ENCODE data around the gene RAB27B.
A peak's percentile ranks its signal among the peaks of the same experiment; 100 is the strongest.

RAB27B gene, protein sequence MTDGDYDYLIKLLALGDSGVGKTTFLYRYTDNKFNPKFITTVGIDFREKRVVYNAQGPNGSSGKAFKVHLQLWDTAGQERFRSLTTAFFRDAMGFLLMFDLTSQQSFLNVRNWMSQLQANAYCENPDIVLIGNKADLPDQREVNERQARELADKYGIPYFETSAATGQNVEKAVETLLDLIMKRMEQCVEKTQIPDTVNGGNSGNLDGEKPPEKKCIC

DNA sequence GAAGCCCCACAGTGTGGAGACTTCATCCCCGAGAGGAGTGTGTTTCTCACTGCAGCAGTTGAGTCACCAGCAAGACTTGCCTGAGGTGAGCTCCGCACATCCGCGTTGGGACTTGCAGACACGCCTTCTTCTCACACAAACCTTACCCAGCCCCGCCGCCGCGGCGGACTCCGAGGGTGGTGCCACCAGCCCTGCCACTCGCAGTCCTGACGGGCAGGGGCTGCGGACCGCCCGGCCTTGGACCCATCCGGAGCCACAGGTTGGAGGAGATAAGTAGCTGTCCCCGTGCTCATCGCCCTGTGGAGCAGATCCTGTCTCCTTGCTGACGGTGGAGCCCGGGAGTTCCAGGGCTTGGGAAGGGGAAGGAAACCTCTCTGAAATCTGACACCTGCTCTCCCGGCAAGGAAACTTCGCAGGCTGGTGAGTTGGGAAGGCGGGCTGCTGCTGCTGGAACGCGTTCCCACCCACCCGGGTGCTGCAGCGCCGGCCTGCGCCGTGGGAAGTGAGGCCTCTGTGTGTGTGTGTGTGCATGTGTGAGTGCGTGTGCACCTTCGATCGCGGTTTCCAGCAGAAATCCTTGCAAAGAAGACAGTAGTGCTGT lies at the start of gene RAB27B:
Gene RAB27B, plus strand, starts transcription at position 197 of the 601 bp plus-strand sequence. CDS start 49,109 bp downstream, outside the sequence.
- Mint-ChIP-seq H3K4me1 (ENCODE audit: low read depth) (peaks cover 14% of the 10 kb centered on the region), H3K36me3 (peaks cover 2% of the 10 kb centered on the region), H3K4me3 (peak within 1 kb of the TSS; percentile 80), H3K9me3 (ENCODE audit: low read depth) (no peaks in the 10 kb centered on the region), H3K27ac (no peak within 1 kb of the TSS), H3K27me3 (peaks cover 29% of the 10 kb centered on the region)

DNA sequence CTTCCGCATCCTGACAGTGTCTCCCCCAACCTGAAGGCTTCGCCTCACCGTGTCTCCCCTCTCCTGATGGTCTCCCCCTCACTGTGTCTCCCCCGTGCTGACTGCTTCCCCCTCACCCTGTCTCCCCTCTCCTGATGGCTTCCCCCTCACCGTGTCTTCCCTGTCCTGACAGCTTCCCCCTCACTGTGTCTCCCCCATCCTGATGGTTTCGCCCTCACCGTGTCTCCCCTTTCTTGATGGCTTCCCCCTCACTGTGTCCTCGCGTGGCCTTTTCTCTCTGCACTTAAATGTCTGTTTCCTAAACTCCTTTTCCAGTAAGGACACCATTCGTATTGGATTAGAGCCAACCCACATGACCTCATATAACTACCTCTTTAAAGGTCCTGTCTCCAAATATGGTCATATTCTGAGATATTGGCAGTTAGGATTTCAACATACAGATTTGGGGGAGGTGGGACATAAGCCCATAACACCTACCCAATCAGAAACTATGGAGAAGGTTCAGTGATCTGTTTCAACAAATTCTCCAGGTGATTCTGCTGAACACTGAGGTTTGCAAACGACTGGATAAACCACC lies 47.9 kb upstream of the RAB27B start:
- H3K27me3 Mint-ChIP-seq = peaks cover 1% of the 10 kb centered on the region
- no peak overlapping the region for H3K4me3 Mint-ChIP-seq
- no peaks in the 10 kb centered on the region for H3K9me3 Mint-ChIP-seq (ENCODE audit: low read depth)
- no peak overlapping the region for H3K27ac Mint-ChIP-seq
- H3K4me1 Mint-ChIP-seq (ENCODE audit: low read depth) = no peaks in the 10 kb centered on the region
- H3K36me3 Mint-ChIP-seq = no peaks in the 10 kb centered on the region

DNA sequence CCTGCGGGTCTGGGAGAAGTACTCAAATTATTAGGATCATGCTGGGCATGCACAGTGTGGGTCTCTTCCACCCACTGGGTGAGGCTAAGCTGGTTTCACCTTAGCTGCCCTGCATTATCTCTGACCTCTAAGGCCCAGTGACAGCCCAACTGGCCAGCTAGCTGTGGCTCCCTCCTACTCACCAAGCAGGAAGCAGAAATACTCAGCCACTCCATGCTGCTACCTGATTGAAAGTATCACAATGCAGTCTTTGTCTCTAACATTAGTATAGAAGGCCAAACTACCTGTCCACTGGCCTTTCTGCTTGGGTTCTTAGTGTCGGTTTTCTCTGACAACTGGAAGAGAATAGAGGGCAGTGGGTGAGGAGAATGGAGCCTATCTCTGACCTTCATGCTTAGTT lies 47.3 kb upstream of the RAB27B start:
- Mint-ChIP-seq H3K36me3 (no peaks in the 10 kb centered on the region), H3K9me3 (ENCODE audit: low read depth) (no peaks in the 10 kb centered on the region), H3K27ac (no peak overlapping the region), H3K4me1 (ENCODE audit: low read depth) (no peaks in the 10 kb centered on the region), H3K27me3 (peaks cover 1% of the 10 kb centered on the region), H3K4me3 (no peak overlapping the region)

DNA sequence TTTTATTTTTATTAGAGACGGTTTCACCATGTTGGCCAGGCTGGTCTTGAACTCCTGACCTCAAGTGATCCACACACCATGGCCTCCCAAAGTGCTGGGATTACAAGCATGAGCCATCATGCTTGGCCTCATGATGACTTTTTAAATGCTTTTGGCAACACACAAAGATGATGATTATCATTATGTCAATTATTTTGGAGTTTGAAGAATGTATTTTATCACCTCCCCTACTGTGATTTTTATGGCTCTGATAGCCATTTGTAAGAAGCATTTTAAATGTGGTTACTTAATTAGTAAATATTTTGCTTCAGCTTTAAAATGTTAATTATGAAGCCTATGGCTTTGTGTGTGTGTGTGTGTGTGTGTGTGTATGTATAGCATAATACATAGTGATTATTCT lies 45.1 kb upstream of the RAB27B start:
- Mint-ChIP-seq H3K27ac (no peak overlapping the region), H3K27me3 (no peaks in the 10 kb centered on the region)

DNA sequence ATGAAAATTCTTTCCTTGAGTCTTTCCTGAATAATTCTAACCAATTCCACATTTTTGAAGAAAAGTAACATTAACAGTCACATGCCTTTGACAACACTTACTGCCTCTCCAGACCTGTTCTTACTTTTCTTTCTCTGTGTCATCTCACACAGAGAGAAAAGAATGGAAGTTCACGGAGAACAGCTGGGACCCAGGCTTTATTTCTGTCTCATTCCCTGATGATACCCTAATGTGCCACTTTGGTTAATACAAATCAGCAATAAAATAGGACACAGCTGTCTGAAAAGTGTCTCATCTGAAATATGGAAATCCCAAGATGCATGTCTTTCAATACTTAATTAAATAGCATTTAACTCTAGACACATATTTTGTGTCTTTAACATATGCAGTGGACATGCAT lies 42.1 kb upstream of the RAB27B start:
- Mint-ChIP-seq H3K27me3 (no peaks in the 10 kb centered on the region), H3K4me1 (ENCODE audit: low read depth) (no peaks in the 10 kb centered on the region), H3K9me3 (ENCODE audit: low read depth) (no peaks in the 10 kb centered on the region), H3K27ac (no peak overlapping the region), H3K4me3 (no peak overlapping the region), H3K36me3 (no peaks in the 10 kb centered on the region)

More for the DNA sequence above, 45.1 kb upstream of the RAB27B start:
- Mint-ChIP-seq H3K4me3 (no peak overlapping the region), H3K9me3 (ENCODE audit: low read depth) (no peaks in the 10 kb centered on the region), H3K4me1 (ENCODE audit: low read depth) (no peaks in the 10 kb centered on the region), H3K36me3 (no peaks in the 10 kb centered on the region)

DNA sequence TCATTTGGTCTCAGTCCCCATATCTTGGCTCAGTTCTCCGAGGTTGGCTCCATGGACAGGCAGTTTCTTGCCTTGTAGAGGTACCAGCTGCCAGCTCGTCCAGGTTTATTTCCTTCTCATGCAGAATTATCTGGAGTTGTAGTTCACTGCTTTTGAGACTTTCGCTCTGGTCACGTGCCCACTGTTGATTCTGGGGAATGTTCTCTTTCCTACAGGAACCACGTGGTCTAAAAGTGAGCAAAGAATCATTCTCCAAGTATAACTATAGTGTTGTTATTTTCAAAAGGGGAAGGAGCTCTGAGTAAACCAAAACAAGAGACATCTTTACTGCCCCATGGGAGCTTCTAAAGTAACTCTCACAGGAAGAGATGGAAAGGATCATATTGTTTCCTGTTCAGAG lies 41.2 kb upstream of the RAB27B start:
- Mint-ChIP-seq H3K27ac (no peak overlapping the region), H3K9me3 (ENCODE audit: low read depth) (no peaks in the 10 kb centered on the region), H3K27me3 (no peaks in the 10 kb centered on the region), H3K36me3 (no peaks in the 10 kb centered on the region), H3K4me1 (ENCODE audit: low read depth) (no peaks in the 10 kb centered on the region), H3K4me3 (no peak overlapping the region)

DNA sequence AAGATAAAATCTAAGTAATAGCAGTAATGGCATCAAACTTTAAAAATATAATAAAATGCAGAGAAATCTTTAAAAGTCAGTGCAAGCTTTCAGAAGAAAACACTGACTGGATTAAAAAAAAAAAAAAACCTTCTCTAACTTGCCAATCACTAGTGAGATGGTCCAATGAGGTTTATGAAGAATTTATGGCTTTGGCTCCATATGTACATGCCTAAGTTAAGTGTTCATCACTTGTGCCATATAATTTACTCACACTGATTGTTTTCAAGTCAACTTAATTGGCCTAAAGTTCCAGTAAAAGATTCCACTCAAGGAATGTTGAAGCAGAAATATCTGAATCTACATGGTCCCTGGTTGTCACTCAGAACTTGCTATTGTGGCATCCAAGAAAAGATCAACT lies 40.7 kb upstream of the RAB27B start:
- Mint-ChIP-seq H3K9me3 (ENCODE audit: low read depth) (no peaks in the 10 kb centered on the region), H3K27ac (no peak overlapping the region), H3K36me3 (no peaks in the 10 kb centered on the region), H3K4me3 (no peak overlapping the region), H3K27me3 (no peaks in the 10 kb centered on the region), H3K4me1 (ENCODE audit: low read depth) (no peaks in the 10 kb centered on the region)

DNA sequence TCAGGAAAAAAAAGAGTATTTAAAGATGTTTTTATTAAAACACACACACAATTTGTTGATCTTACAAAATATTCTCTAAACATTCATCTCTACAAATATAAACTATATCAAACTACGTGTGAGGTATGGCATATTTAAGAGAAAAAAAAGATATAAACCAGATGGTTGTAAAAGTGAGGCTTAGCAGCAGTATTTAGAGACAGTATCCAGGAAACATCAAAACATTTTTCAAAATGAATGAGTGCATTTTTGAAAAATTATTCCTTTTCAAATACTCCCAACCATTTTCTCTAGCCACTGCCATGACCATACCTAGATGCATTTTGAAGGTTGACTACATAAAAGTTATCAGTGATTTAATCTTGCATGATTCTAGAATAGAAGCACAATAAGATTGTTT lies 38.2 kb upstream of the RAB27B start:
- H3K9me3 Mint-ChIP-seq (ENCODE audit: low read depth) = no peaks in the 10 kb centered on the region
- no peak overlapping the region for H3K4me3 Mint-ChIP-seq
- H3K27ac Mint-ChIP-seq = no peak overlapping the region
- no peaks in the 10 kb centered on the region for H3K36me3 Mint-ChIP-seq
- no peaks in the 10 kb centered on the region for H3K27me3 Mint-ChIP-seq
- no peaks in the 10 kb centered on the region for H3K4me1 Mint-ChIP-seq (ENCODE audit: low read depth)

DNA sequence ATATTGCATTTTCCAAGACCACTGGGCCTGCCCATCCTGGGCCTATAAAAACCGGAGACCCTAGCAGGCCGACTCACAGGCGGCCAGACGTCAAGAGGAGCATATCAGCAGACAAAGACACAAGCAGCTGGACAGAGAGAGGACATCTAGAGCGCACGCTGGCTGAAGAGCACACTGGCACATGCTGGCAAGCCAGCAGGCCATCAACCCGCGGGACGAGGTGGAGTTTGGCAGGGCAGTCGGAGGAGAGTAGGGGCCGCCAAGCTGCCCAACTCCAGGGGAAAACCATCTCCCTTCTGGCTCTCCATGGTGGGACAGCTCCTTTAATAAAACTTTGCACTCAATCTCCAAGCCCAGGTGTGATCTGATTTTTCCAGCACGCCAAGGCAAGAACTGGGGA lies 36.6 kb upstream of the RAB27B start:
- no peaks in the 10 kb centered on the region for H3K36me3 Mint-ChIP-seq
- no peaks in the 10 kb centered on the region for H3K9me3 Mint-ChIP-seq (ENCODE audit: low read depth)
- H3K27ac Mint-ChIP-seq = no peak overlapping the region
- no peaks in the 10 kb centered on the region for H3K27me3 Mint-ChIP-seq
- H3K4me3 Mint-ChIP-seq = no peak overlapping the region
- no peaks in the 10 kb centered on the region for H3K4me1 Mint-ChIP-seq (ENCODE audit: low read depth)

DNA sequence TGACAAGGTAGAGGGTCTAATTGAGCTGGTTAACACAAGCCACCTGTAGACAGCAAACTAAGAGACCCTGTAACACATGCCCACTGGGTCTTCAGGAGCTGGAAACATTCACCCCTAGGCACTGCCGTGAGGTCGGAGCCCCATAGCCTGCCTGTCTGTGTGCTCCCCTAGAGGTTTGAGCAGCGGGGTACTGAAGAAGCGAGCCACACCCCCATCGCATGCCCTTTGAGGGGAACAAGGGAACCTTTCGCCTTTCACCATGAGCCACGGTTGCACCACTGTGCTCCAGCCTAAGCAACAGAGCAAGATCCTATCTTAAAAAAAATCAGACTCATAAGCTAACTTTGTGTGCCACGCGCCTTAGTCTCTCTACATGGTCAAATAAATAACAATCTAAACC lies 36.2 kb upstream of the RAB27B start:
- Mint-ChIP-seq H3K36me3 (no peaks in the 10 kb centered on the region), H3K9me3 (ENCODE audit: low read depth) (no peaks in the 10 kb centered on the region), H3K4me3 (no peak overlapping the region), H3K4me1 (ENCODE audit: low read depth) (no peaks in the 10 kb centered on the region), H3K27ac (no peak overlapping the region), H3K27me3 (no peaks in the 10 kb centered on the region)

DNA sequence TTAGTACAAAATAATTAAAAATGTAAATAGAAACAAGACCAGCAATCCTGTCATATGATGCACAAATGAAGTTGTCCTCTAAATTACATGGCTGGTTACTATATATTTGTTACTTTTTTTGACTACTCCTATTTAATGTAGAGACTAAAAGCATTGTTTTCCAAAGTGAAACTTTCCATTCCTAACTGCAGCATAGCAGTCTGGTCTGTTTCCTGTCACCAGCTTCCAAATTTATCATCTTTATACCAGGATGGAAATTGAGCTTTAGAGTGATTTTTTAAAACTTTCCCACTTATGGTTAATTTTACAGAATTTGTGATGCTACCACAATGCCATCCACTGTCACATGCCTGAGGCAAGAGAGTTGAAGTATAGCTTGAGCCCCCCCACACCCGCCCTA lies 33.5 kb upstream of the RAB27B start:
- H3K4me1 Mint-ChIP-seq (ENCODE audit: low read depth) = no peaks in the 10 kb centered on the region
- no peaks in the 10 kb centered on the region for H3K27me3 Mint-ChIP-seq
- H3K27ac Mint-ChIP-seq = no peak overlapping the region
- no peak overlapping the region for H3K4me3 Mint-ChIP-seq
- H3K36me3 Mint-ChIP-seq = no peaks in the 10 kb centered on the region
- no peaks in the 10 kb centered on the region for H3K9me3 Mint-ChIP-seq (ENCODE audit: low read depth)

DNA sequence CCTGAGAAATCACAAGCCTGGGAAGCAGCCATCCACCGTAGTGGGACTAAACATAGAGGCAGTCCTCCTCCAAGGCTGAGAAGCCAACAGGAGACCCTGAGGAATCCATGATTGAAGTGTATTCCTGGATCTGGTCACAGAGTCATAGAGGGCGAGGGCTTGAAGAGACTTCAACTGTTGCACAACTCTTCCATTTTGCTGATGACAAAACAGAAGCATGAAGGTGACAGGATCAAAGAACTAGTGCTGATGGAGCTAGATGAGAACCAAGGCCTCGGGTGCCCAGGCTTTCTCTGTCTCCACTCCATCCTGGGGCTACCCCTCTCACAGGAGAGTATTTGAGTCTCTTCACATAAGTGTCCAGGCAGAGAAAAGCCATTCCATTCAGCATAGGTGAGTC lies 30.1 kb upstream of the RAB27B start:
- Mint-ChIP-seq H3K27me3 (no peaks in the 10 kb centered on the region), H3K9me3 (ENCODE audit: low read depth) (no peaks in the 10 kb centered on the region)

DNA sequence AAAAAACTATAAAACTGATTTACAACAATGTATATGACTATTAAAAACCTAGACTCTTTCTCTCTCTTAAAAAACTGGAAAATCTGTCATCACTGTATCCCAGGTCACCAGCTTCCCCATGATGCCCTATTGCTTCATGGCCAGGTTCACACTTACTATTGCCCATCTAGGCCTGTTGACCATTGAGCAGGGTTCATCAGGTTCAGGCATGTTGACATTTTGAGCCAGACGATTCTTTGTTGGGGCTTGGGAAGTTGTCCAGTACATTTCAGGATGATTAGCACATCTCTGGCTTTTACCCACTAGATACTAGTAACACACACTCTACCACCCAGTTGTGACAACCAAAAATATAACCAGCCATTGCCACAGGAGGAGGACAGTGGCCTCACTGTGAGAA lies 26.9 kb upstream of the RAB27B start:
- Mint-ChIP-seq H3K27me3 (no peaks in the 10 kb centered on the region), H3K27ac (no peak overlapping the region), H3K4me1 (ENCODE audit: low read depth) (peaks cover 7% of the 10 kb centered on the region), H3K36me3 (no peaks in the 10 kb centered on the region), H3K9me3 (ENCODE audit: low read depth) (no peaks in the 10 kb centered on the region), H3K4me3 (no peak overlapping the region)

More for the DNA sequence above, 30.1 kb upstream of the RAB27B start:
- no peak overlapping the region for H3K27ac Mint-ChIP-seq
- H3K36me3 Mint-ChIP-seq = no peaks in the 10 kb centered on the region
- H3K4me1 Mint-ChIP-seq (ENCODE audit: low read depth) = no peaks in the 10 kb centered on the region
- H3K4me3 Mint-ChIP-seq = no peak overlapping the region

DNA sequence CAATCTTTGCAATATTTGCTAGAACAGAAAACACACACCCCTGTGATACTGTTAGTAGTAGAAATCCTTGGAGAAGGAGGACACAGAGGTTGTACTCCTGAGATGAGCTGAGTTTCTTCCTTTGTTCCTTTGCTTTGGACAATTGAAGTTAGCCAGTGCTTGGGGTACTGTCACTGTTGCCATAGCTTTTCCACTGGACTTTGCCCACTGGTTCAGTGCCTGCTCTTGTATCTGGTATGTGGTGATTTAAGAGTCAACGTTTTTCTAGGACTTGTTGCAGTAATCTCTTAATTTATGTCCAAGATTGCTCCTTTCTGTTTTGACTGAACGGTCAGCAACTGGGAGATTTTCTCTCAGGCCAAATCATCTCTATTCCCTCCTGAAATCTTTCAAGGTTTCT lies 26.1 kb upstream of the RAB27B start:
- Mint-ChIP-seq H3K27me3 (no peaks in the 10 kb centered on the region), H3K4me3 (no peak overlapping the region), H3K9me3 (ENCODE audit: low read depth) (no peaks in the 10 kb centered on the region), H3K27ac (no peak overlapping the region), H3K36me3 (no peaks in the 10 kb centered on the region), H3K4me1 (ENCODE audit: low read depth) (peaks cover 7% of the 10 kb centered on the region)

DNA sequence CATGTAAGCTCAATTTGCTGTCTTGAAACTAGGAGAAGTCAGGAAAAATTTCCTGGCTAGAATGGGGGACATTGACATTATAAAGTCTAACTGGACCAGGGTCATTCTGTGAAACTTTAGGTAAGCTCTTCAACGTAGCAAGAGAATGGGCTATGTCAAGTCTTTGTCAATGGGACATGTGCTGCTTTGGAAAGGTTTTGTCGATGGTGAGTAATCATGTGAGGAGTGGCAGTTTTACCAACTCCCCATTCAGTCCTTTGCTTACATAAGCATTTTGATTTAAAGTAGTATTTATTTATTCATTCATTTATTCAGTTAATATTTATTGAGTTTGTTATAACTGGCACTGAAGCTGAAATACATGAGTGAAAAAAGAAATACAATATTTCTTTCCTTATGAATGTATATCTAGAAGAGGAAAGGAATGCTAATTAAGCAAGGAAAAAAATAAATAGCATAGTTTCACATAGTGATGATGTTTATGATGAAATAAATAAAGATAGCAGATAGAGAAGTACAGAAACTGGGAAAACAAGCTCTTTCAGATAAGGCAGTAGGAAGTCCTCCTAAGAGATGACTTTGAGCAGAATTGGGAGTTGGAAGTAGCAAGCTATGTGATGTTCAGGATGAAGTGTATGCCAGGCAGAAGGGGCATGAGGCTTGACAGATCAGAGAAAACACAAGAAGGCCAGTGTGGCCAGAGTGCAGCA lies 25.4 kb upstream of the RAB27B start:
- Mint-ChIP-seq H3K4me1 (ENCODE audit: low read depth) (peaks cover 7% of the 10 kb centered on the region), H3K9me3 (ENCODE audit: low read depth) (no peaks in the 10 kb centered on the region), H3K4me3 (no peak overlapping the region), H3K27ac (no peak overlapping the region), H3K36me3 (no peaks in the 10 kb centered on the region), H3K27me3 (no peaks in the 10 kb centered on the region)
